ENCODE data around the gene GPX7.

DNA sequence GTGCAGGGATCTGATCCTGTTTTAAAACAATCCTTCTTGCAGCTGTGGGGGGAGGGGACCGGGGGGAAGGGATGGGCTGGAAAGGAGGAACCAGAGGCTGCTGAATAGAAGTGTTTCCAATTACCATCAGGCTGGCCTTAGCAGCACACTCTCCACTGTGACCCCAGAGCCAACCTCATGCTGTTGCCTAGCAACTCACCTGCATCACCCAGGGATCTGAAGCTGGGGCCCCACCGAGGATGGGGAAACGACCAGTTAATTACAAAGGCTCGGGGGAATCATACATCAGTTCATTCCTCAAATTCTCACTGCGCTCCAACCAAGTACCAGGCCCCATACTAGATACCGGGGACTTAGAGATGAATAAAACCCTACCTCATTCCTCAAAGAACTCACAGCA, 11.9 kb upstream of the GPX7 start:
- TF ChIP-seq, protein P1, sequence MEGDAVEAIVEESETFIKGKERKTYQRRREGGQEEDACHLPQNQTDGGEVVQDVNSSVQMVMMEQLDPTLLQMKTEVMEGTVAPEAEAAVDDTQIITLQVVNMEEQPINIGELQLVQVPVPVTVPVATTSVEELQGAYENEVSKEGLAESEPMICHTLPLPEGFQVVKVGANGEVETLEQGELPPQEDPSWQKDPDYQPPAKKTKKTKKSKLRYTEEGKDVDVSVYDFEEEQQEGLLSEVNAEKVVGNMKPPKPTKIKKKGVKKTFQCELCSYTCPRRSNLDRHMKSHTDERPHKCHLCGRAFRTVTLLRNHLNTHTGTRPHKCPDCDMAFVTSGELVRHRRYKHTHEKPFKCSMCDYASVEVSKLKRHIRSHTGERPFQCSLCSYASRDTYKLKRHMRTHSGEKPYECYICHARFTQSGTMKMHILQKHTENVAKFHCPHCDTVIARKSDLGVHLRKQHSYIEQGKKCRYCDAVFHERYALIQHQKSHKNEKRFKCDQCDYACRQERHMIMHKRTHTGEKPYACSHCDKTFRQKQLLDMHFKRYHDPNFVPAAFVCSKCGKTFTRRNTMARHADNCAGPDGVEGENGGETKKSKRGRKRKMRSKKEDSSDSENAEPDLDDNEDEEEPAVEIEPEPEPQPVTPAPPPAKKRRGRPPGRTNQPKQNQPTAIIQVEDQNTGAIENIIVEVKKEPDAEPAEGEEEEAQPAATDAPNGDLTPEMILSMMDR (IDR thresholded peaks at IDR 0.05 in 4 of 5, conservative IDR thresholded peaks at IDR 0.05 in 1 of 5): no peak
- TF ChIP-seq POLR2A (IDR thresholded peaks at IDR 0.05): no peak
